H1 (cell line): ENCODE data around the gene DYNLL2. TPM values are rescaled to one million over a fixed set of nuclear protein-coding genes. Genes with fewer than 3 reads are reported as not detected.

Experiments
- CTCF ChIA-PET: fragments of 300-600 bp; sonication (Branson Sonifier 250); formaldehyde crosslinking; loops from one replicate; lab custom pipeline; 2021; ENCODE audit not compliant: partially characterized antibody; lab: Charles Lee
- POLR2A ChIA-PET: fragments of 300-600 bp; sonication (Branson Sonifier 250); formaldehyde crosslinking; loops from one replicate; lab custom pipeline; 2021; ENCODE audit warnings: inconsistent platforms; ENCODE audit not compliant: partially characterized antibody; lab: Charles Lee
- DNase-seq, 2 experiments: peaks; one replicate each; pipeline versions ENCODE4 v3.0.0 to v3.0.0-alpha.2; 2010 to 2022; ENCODE audit warnings: low spot score in 2 of 2, low read depth in 1 of 2, mixed read lengths in 1 of 2
- FAIRE-seq: peaks from 2 replicates; lab custom pipeline; 2011; peaks lifted over from hg19 to GRCh38; lab: Jason Lieb, UNC
- H2AFZ ChIP-seq: 2 replicates; pipeline ENCODE4 v1.8.1; 2012; ENCODE audit warnings: low read length, inconsistent platforms
- H2AK5ac ChIP-seq: 2 replicates; pipeline ENCODE4 v1.6.1; 2013; ENCODE audit warnings: low read depth, low read length
- H2BK120ac ChIP-seq: replicated peaks from 2 replicates; pipeline ENCODE3; 2013; ENCODE audit warnings: low read depth, low read length, inconsistent platforms
- H2BK12ac ChIP-seq: 2 replicates; pipeline ENCODE4 v1.6.1; 2013; ENCODE audit warnings: low read depth, low read length
- H2BK15ac ChIP-seq: 2 replicates; pipeline ENCODE4 v1.6.1; 2013; ENCODE audit warnings: low read length
- H2BK20ac ChIP-seq: 2 replicates; pipeline ENCODE4 v1.6.1; 2013; ENCODE audit warnings: low read length
- H2BK5ac ChIP-seq: 2 replicates; pipeline ENCODE4 v1.6.1; 2013; ENCODE audit warnings: low read depth, low read length
- H3K14ac ChIP-seq: 2 replicates; pipeline ENCODE4 v1.6.1; 2013; ENCODE audit warnings: inconsistent platforms; ENCODE audit not compliant: insufficient read length
- H3K18ac ChIP-seq: 2 replicates; pipeline ENCODE4 v1.6.1; 2013; ENCODE audit warnings: low read length; ENCODE audit errors: extremely low read depth
- H3K23ac ChIP-seq: 2 replicates; pipeline ENCODE4 v1.6.1; 2013; ENCODE audit warnings: inconsistent platforms; ENCODE audit not compliant: insufficient read length
- H3K23me2 ChIP-seq: 2 replicates; pipeline ENCODE4 v1.6.1; 2013; ENCODE audit warnings: low read depth, low read length
- H3K27ac ChIP-seq: 2 replicates; pipeline ENCODE4 v1.6.1; 2011; ENCODE audit warnings: low read depth, low read length, inconsistent platforms
- H3K27me3 ChIP-seq, 4 experiments: replicated peaks in 1 of 4; 1 replicate in 1 of 4; 2 replicates in 3 of 4; pipeline versions ENCODE4 v1.6.1 to v1.8.1; 2011 to 2013; ENCODE audit warnings: low read length in 3 of 4, mild to moderate bottlenecking in 3 of 4, inconsistent platforms in 2 of 4, mixed read lengths in 2 of 4, moderate library complexity in 1 of 4; ENCODE audit not compliant: control insufficient read depth in 3 of 4, insufficient read depth in 3 of 4; ENCODE audit errors: extremely low read depth in 1 of 4
- H3K36me3 ChIP-seq, 4 experiments: 2 replicates each; pipeline versions ENCODE4 v1.6.1 to v1.8.1; 2011 to 2013; ENCODE audit warnings: mild to moderate bottlenecking in 4 of 4, low read length in 3 of 4, moderate library complexity in 2 of 4, control low read depth in 1 of 4, inconsistent platforms in 1 of 4; ENCODE audit not compliant: insufficient read depth in 4 of 4, control insufficient read depth in 2 of 4
- H3K4ac ChIP-seq: replicated peaks from 2 replicates; pipeline ENCODE3; 2013; ENCODE audit warnings: low read length, low read depth, mixed read lengths, inconsistent platforms; ENCODE audit not compliant: insufficient read length
- H3K4me1 ChIP-seq, 4 experiments: replicated peaks in 1 of 4; 1 replicate in 1 of 4; 2 replicates in 3 of 4; pipeline versions ENCODE4 v1.6.1 to v1.8.1; 2011 to 2013; ENCODE audit warnings: low read length in 3 of 4, inconsistent platforms in 2 of 4, mixed read lengths in 1 of 4; ENCODE audit not compliant: insufficient read depth in 4 of 4, control insufficient read depth in 3 of 4
- H3K4me2 ChIP-seq, 2 experiments: 2 replicates each; pipeline versions ENCODE4 v1.6.1 to v1.8.1; 2011 to 2013; ENCODE audit warnings: low read depth in 2 of 2, low read length in 2 of 2, control low read depth in 1 of 2, inconsistent platforms in 1 of 2, mild to moderate bottlenecking in 1 of 2; ENCODE audit not compliant: insufficient read depth in 1 of 2
- H3K4me3 ChIP-seq, 4 experiments: fragments of 200-600, 300-600 bp in 1 of 4; sonication (generic), shearing (Covaris generic), sonication (Bioruptor Twin) in 1 of 4; 2 replicates each; pipeline versions ENCODE4 v1.5.1 to v1.8.1; 2011 to 2016; ENCODE audit warnings: low read length in 4 of 4, low read depth in 3 of 4, control low read depth in 2 of 4, inconsistent platforms in 2 of 4, mild to moderate bottlenecking in 2 of 4, mixed read lengths in 1 of 4, moderate library complexity in 1 of 4; ENCODE audit not compliant: insufficient read depth in 2 of 4; ENCODE audit errors: extremely low read depth in 1 of 4
- H3K56ac ChIP-seq: replicated peaks from 2 replicates; pipeline ENCODE3; 2013; ENCODE audit warnings: low read depth, mild to moderate bottlenecking, mixed read lengths, low read length, inconsistent platforms; ENCODE audit not compliant: insufficient read length
- H3K79me1 ChIP-seq: 2 replicates; pipeline ENCODE4 v1.6.1; 2013; ENCODE audit warnings: low read depth, low read length, control low read depth
- H3K79me2 ChIP-seq, 2 experiments: 2 replicates each; pipeline versions ENCODE4 v1.6.1 to v1.8.1; 2012 to 2013; ENCODE audit warnings: low read length in 2 of 2, mild to moderate bottlenecking in 2 of 2, inconsistent platforms in 1 of 2; ENCODE audit not compliant: insufficient read depth in 2 of 2, control insufficient read depth in 1 of 2
- H3K9ac ChIP-seq, 4 experiments: replicated peaks in 1 of 4; 1 replicate in 1 of 4; 2 replicates in 3 of 4; pipeline versions ENCODE4 v1.6.1 to v1.8.1; 2011 to 2013; ENCODE audit warnings: low read depth in 3 of 4, low read length in 3 of 4, control low read depth in 2 of 4, mild to moderate bottlenecking in 2 of 4, moderate library complexity in 2 of 4, inconsistent platforms in 1 of 4; ENCODE audit errors: extremely low read depth in 1 of 4
- H3K9me3 ChIP-seq, 2 experiments: 2 replicates each; pipeline versions ENCODE4 v1.6.1 to v1.8.1; 2012 to 2013; ENCODE audit warnings: mild to moderate bottlenecking in 2 of 2, moderate library complexity in 2 of 2, control low read depth in 1 of 2, inconsistent platforms in 1 of 2, low read depth in 1 of 2, low read length in 1 of 2, mixed read lengths in 1 of 2; ENCODE audit not compliant: insufficient read depth in 2 of 2
- H4K20me1 ChIP-seq, 2 experiments: replicated peaks in 1 of 2; 2 replicates each; pipeline versions ENCODE3 to v1.8.1; 2011 to 2013; ENCODE audit warnings: inconsistent platforms in 2 of 2, low read length in 2 of 2, mild to moderate bottlenecking in 1 of 2; ENCODE audit not compliant: insufficient read depth in 2 of 2, control insufficient read depth in 1 of 2
- H4K5ac ChIP-seq: 2 replicates; pipeline ENCODE4 v1.6.1; 2013; ENCODE audit warnings: low read length, low read depth, mixed read lengths, inconsistent platforms; ENCODE audit not compliant: insufficient read length
- H4K8ac ChIP-seq: 2 replicates; pipeline ENCODE4 v1.8.0; 2013; ENCODE audit warnings: mild to moderate bottlenecking, moderate library complexity, low read length, inconsistent platforms; ENCODE audit not compliant: insufficient read depth; ENCODE audit errors: extremely low read depth
- H4K91ac ChIP-seq: replicated peaks from 2 replicates; pipeline ENCODE3; 2013; ENCODE audit warnings: low read length, mixed read lengths, inconsistent platforms; ENCODE audit not compliant: insufficient read length
- KDM5A ChIP-seq: fragments of 200-600 bp; IDR thresholded peaks from 2 replicates; pipeline ENCODE4 v1.7.1; 2012; ENCODE audit warnings: mild to moderate bottlenecking, low read length, inconsistent platforms, mixed read lengths
- MAFK ChIP-seq: IDR thresholded peaks from 2 replicates; pipeline ENCODE4 v1.6.1; 2012; ENCODE audit warnings: low read depth, mild to moderate bottlenecking, improper control_type of control experiment, low read length
- MAX ChIP-seq: IDR thresholded peaks from 2 replicates; pipeline ENCODE4 v1.6.1; 2012; ENCODE audit warnings: inconsistent platforms
- RAD21 ChIP-seq, 2 experiments: IDR thresholded peaks in 1 of 2; conservative IDR thresholded peaks in 1 of 2; 2 replicates each; pipeline ENCODE4 v1.6.1; 2011; ENCODE audit warnings: low read depth in 2 of 2, low read length in 2 of 2, improper control_type of control experiment in 1 of 2, inconsistent platforms in 1 of 2, mild to moderate bottlenecking in 1 of 2, moderate library complexity in 1 of 2
- RFX5 ChIP-seq: IDR thresholded peaks from 2 replicates; pipeline ENCODE4 v1.6.1; 2011; ENCODE audit warnings: low read depth, low read length, improper control_type of control experiment, borderline replicate concordance
- WGBS, 2 experiments: shearing (Covaris generic) in 1 of 2; methylation state at CpG; one replicate each; pipeline versions ENCODE4 v1.1.6 to v1.1.7; 2013 to 2015; ENCODE audit warnings: low lambda C conversion rate in 2 of 2, mixed read lengths in 2 of 2, inconsistent platforms in 1 of 2, low coverage in 1 of 2, missing lambda C conversion rate in 1 of 2; ENCODE audit not compliant: insufficient replicate concordance in 2 of 2, insufficient coverage in 1 of 2, insufficient read length in 1 of 2; ENCODE audit errors: extremely low coverage in 1 of 2, missing lambda C conversion rate in 1 of 2; 5-methylcytosine and 5-hydroxymethylcytosine counted together
- polyA plus RNA-seq, 7 experiments: library from polyadenylated mRNA; depleted of rRNA in 3 of 7; stranded (reverse) in 5 of 7; unstranded in 2 of 7; fragments of >200 nt in 5 of 7; fragments of 200-250 nt in 2 of 7; gene quantifications; 1 replicate in 5 of 7; 2 replicates in 1 of 7; 4 replicates in 1 of 7; pipeline versions ENCODE4 v1.2.1 to v1.2.3, GENCODE V29; 2011 to 2013; ENCODE audit warnings: missing spikeins in 2 of 7, mixed read lengths in 2 of 7
- total RNA-seq: library from RNA; stranded (reverse); fragmentation: NEBNext Ultra II Directional; extraction: Animal tissue kit (Norgen Biotek cat#: 25700); gene quantifications from 2 replicates; pipeline ENCODE4 v1.2.1, GENCODE V29; 2021

The DYNLL2 gene
- total and polyA plus RNA-seq, 2 of the 8 experiments (the other 6 are each of a cell fraction or from before 2014, with no cell fraction given) = 19.8 to 52.7 TPM

DNA sequence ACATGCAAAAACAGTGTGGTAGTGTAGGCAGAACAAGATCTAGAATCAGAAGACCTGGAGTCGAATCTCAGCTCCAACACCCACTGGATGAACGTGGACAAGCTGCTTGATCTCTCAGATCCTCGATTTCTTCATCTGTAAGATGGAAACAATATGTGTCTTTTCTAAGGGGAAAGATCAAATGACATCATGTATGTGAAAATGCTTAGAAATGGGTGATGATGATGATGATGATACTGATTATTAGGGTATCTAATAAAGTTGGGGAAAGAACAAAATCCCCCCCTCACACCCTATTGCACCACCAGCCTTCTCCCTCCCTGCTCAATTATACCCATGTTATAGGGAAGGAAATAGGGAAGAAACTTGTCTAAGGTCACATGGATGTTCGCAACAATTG, 10.9 kb downstream of the DYNLL2 start:
- Histone ChIP-seq H3K79me1 (peaks cover 7% of the 10 kb centered on the region), H3K9ac (no peak overlapping the region), H3K4me2 (no peak overlapping the region), H3K18ac (no peak overlapping the region), H3K36me3 (peaks cover 19 to 56% (median 39%) of the 10 kb centered on the region in 4 experiments), H2AFZ (no peak overlapping the region), H4K8ac (no peak overlapping the region), H2BK5ac (no peak overlapping the region), H2BK120ac (no peak overlapping the region), H4K20me1 (peaks cover 8 to 27% of the 10 kb centered on the region in 2 experiments), H2BK15ac (no peak overlapping the region), H4K5ac (no peak overlapping the region), H3K27ac (no peak overlapping the region), H3K4me1 (no peaks in the 10 kb centered on the region), H3K14ac (no peak overlapping the region), H3K56ac (no peak overlapping the region), H4K91ac (no peak overlapping the region), H2BK12ac (no peak overlapping the region), H3K23me2 (no peaks in the 10 kb centered on the region), H3K27me3 (no peaks in the 10 kb centered on the region), H3K79me2 (peaks cover under 1 to 16% of the 10 kb centered on the region in 2 experiments; a peak in 2 of 4 replicates), H3K9me3 (no peaks in the 10 kb centered on the region), H2AK5ac (no peak overlapping the region), H3K4ac (no peak overlapping the region), H3K4me3 (no peak overlapping the region), H2BK20ac (no peak overlapping the region), H3K23ac (no peak overlapping the region)
- no peak for DNase-seq
- POLR2A ChIA-PET = interaction anchor here (1.1 kb wide), 1 partner anchor 92 kb away, joined by 3 read pairs; no protein-coding TSS in a partner anchor
- 92% methylated on average over 4 of the region's 4 CpGs; no CpG with 5 or more reads in 1 of the 2 experiments for WGBS, 2 experiments
- CTCF ChIA-PET = no interaction called here
- FAIRE-seq = no peak
- TF ChIP-seq MAFK = no peak
- TF ChIP-seq MAX = no peak
- no peak for TF ChIP-seq RAD21 (IDR thresholded peaks at IDR 0.05 in 1 of 2, conservative IDR thresholded peaks at IDR 0.05 in 1 of 2; ENCODE audit: low read depth in 2 of 2, low read length in 2 of 2)
- TF ChIP-seq KDM5A = no peak
- TF ChIP-seq RFX5 = no peak
